Daoy (cell line): ENCODE results near the gene LRRC15. TPM values are rescaled to one million over a fixed set of nuclear protein-coding genes. Genes with fewer than 3 reads are reported as not detected.

Experiments used
- DNase-seq: peaks from one replicate; pipeline ENCODE4 v3.0.0-alpha.2; 2015; ENCODE audit warnings: low read depth
- total RNA-seq: library from RNA; depleted of rRNA; stranded (reverse); fragments of >200 nt; shearing (Covaris generic); gene quantifications from 2 replicates; pipeline ENCODE4 v1.2.3, GENCODE V29; 2014

LRRC15 gene
- total RNA-seq, 1 experiment from 2014 or later = 2.9 TPM

DNA sequence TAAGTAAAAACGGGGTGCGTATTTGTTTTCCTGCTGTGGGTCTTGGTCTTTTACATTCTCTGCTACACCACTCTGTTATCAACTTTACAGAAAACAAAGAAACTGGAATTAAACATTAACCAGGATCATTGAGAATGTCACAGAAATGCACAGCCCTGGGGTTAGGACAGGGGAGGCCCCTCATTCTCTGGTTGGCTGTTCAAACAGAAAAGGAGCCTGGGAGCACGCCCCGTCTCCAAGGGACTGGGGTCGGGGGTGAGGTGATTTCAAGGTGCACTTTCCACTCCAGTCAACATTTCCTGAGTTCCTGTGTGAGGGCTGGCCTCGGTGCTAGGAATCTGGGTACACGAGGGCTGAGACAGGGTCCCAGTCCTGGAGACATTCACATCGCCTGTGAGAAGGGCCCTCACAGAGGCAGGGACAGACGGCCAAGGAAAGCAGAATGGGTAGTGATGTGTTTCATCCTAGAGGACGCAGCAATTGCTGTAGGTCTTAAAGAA lies 48.7 kb downstream of the LRRC15 start:
- DNase-seq = no peak

DNA sequence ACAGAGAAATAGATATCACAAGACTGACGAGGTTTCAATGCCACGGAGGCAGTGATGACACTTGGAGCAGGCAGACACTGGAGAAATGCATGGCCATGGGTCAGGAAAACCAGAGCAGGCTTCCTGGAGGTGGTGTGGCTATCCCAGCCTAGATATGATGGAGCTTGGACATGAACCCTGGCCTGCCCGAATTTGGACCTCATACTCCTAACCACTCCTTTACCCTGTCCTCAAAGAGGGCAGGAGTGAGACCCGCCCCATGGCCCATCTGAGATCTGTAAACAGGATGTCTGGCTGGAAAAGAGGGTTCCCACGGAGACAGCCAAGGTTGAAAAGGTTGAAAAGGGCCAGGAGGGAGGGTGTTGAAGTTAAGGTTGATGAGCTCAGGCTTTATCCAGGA lies 49.4 kb downstream of the LRRC15 start:
- DNase-seq = no peak

DNA sequence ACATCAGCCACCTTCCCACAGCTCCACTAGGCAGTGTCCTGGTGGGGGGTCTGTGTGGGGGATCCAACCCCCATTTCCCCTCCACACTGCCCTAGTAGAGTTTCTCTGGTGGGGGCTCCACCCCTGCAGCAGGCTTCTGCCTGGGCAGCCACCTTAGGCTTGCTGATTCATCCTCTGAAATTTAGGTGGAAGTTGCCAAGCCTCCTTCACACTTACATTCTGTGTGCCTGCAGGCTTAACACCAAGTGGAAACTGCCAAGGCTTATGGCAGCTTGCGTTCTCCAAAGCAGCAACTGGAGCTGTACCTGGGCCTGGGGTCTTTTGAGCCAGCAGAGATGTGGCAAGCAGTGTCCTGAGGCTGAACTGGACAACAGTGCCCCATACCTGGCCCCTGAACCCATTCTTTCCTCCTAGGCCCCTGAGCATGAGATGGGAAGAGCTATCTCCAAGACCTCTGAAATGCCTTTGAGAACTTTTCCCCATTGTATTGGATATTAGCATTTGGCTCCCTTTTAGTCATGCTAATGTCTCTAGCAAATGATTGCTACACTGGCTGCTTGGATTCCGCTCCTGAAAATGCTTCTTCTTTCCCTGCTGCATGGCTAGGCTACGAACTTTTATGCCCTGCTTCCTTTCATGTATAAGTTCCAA lies 50.9 kb downstream of the LRRC15 start:
- DNase-seq = no peak

GRCh38 chr3:194316918-194317317 lies 52.6 kb downstream of the LRRC15 start:
- DNase-seq = no peak

GRCh38 chr3:194315965-194316361 lies 53.6 kb downstream of the LRRC15 start:
- no peak for DNase-seq

DNA sequence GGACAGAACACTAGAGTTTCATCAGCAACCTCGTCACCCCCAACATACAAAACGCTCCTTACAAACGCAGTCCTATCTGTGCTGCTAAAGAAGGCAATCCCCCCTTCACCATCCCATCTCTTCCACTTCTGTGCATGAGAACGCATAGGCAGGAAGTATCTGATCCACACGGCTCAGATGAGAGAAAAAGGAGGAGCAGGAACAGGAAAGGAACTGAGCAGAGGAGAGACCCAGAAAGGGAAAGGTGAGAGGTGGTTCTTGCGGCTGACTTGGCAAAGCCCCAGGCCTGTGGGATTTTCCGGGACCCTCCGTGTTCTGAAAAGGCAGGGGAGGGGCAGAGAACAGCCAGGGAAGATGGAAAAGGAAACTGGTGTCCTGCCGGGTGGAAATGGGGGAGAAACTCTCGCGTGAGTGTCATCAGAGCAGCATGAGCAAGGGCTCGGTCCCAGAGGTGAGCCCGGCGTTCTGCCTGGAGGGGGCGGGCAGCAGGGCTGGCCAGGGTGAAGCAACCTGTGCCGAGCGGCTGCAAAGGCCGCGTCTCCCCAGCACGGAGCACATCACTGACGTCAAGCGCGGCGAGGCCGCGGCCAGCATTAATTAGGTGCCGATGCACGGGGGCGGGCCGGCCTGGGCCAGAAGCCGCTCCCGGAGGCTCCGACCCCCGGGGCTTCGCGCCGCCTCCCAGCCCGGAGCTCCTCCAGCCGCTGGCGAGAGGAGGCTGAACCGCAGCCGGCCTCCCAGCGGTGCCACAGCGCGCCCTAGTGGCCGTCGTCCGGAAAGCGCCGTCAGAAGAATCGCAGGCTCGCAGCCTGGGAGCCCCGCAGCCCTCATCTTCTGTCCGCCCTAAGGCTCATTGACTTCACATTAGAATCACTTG lies 54.2 kb downstream of the LRRC15 start:
- DNase-seq = peak; percentile 95

GRCh38 chr3:194314388-194315068 lies 55.0 kb downstream of the LRRC15 start:
- no peak for DNase-seq

DNA sequence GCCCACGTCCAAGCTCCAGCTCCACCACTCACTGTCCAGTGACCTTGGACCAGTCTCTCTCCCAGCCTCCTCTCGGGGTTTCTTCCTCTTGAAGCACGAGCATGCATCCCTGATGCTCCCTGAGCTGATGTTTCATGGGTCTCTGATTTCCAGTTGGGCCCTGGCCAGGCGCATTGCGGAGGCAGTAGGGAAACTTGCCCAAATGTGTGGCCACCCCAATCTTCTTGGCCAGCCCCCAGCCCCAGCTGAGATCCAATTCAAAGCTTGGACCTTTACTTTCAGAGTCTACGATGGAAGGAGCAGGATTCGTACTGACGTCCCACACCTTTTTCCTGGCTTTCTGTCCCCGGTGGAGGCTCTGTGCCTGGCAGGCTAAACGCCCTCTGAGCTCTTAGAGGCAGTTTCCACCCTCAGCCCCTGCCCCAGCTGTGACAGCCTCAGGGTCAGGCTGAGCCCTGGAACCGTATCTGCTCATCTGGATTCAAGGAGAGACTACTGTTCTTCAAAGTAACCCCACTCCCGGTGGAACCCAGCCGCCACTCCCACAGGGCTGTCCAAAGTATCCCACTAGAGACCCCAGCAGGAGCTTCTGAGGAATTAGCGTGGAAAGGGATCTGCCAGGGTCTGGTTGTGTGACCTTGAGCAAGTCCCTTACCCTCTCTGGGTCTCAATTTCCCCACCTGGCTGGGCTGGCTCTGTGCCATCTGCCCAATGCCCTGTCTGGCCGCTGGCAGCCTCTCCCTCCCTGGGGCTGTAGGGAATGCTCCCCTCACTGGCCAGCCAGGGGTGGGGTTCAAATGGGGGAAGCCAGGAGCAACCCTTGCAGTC lies 55.8 kb downstream of the LRRC15 start:
- peak; percentile 44 for DNase-seq

DNA sequence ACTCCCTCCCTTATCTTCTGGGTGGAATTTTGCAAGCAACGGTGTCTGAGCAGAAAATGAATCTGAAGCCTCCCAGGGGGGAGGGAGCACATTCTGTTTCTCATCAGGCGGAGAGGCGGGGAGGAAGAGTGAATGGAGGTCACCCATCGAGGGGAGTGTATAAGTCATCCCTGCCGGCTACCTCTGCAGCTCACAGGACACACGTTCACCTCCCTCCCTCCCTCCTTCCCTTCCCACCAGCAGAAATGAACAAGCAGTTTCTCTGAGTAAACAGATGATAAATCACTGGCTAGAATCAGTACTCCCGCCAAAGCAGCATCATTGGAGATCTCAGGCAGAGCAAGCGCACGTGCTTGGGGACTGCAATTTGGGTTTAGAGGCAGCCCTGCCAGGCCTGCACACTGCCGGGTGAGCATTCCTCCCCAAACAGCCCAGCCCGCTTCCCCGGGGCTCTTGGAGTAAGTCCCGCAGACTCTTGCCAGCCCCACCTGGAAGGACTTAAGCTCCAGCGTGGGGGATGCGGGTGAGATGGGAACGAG lies 56.7 kb downstream of the LRRC15 start:
- peak; percentile 67 for DNase-seq

- no peak for DNase-seq
Measured at GRCh38 chr3:194312186-194312742, 57.3 kb downstream of the LRRC15 start.

DNA sequence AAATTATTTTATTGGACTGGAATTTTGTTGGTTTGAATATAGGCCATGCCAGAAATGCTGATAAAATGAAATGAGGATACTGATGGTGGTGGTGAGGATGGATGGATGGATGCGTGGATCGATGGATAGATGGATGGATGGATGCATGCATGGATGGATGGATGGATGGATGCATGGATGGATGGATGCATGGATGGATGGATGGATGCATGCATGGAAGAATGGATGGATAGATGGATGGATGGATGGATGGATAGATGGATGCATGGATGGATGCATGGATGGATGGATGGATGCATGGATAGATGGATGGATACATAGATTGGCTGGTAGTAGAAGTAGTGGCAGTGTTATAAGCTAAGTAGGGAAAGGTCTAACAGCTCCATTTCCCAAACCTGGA lies 58.5 kb downstream of the LRRC15 start:
- DNase-seq = no peak

- no peak for DNase-seq
Measured at GRCh38 chr3:194310060-194310835, 59.3 kb downstream of the LRRC15 start.

DNA sequence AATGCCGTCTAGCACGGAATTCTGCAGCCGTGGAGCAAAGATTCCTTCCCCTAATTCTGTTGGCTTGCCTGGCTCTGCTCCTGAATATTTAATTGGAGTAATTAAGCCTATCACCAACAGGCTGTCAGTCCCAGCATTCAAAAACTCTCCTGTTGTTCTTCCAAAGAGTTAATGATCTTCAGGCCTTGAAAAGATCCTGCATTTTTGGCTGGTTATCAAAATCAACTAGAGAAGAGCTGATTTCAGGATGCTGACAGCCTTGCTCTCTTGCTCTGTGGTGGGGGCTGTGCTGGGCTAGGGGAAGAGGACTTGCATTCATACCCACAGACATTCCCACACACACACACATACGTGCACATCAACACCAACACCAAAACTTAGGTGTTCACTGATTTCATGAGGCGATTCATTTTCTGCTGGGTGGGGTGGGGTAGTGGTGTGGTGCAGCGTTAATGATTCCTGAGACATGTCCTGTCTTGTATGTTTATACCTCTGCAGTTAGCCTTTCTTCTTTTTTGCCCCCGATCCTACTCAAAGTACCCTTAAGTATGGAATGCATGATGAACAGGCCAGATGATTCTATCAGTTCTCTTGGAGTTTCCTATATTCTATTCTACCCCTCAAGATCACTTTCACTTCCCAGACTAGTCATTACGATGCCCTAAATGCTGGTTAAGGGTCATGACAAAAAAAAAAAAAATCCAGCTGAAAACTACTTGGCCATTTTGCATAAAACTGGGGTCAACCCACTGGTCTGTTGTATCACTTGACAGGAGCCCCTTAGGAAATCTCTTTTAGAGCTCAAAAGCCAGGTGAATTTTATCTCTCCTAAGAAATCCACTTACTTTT lies 60.7 kb downstream of the LRRC15 start:
- DNase-seq = no peak

DNA sequence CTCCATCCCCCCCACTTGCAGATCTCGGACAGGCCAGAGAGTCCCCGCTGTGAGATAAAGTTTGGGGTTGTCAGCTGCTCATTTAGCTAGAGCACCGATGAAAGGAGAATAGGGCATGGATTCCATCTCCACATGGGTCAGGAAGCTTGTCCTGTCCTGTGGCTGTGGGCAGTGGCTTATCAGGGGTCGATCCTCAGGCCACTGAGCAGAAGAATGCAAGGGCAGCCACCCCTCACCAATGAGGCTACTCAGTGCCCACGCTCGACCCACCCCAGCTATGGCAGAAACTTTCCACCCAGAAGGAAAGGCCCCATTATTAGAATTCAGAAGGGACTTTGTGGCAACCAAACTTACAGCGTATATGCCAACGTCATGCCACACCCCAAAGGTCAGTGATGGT lies 61.7 kb downstream of the LRRC15 start:
- no peak for DNase-seq

DNA sequence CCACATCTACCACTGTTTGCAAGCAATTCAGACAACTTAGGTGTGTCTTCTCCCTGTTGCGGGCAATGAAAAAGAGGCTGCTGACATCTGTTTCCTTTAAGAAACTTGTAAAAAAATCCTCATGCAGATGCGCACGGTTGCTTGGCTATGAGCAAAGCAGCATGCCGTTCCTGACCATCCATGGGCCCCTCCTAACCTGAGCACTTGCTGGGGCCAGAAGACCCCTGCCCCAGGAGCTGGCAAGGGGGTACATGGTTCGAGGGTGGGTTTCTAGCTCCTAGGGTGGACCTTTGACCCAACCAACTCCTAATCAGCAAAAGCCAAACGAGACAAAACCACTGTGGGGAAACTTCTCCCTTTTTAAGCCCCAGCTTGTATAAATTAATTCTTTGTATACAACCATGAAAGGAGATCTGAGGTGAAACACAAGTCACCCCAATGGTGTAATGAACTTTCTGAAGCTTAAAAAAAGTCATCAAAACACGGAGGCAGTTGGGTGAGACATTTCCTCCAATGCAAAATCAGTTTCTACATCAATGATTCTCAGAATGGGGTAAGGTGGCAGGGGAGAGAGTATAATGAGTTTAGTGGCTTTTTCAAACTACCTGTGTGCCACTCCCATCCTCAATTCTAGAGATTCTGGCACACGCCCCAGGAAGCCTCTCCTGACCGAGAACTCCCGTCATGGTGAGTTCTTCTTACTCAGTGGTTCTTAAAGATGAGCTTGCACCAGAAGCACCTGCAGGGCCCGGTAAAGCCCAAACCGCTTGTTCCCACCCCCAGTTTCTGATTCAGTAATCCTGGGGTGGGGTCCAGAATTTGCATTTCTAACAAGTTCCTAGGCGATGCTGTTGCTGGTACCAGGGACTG lies 62.5 kb downstream of the LRRC15 start:
- DNase-seq = no peak

GRCh38 chr3:194306109-194306686 lies 63.3 kb downstream of the LRRC15 start:
- DNase-seq = no peak

DNA sequence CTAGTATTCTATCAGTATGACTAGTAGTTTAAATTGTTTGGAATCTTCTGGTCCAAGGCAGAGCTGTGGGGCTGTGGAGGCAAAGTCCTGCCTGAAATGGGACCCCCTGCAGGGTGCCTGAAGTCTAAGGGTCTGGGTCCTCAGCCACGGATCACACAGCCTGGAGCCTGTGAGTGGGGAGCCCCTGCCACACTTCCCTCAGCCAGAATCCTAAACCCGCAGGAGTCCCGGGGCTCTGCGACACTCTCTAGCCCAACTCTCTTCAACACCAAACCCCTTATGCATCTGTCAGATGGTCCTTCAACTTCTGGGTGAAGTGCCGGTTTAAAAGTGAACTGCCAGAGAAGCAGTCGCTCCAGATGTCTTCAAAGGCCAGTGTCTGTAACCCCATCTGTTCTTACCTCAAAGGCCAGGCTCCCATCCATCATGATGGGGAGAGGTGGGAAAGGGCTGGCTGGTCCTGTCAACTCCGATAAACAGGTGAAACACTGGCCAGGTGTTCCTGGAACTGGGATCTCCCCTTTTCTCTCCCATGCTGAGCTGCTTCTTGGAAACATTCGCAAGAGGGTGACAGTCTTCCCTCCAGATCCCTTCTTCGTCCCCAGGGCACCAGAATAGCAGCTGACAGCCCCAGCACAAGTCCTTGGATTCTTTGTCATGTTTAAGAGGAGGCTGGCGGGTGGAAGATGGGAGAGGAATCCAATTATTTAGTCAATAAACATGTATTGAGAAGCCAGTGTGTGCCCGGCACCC lies 64.0 kb downstream of the LRRC15 start:
- DNase-seq = no peak
